GM12878 (cell line): ENCODE data around the gene CNNM2. TPM values are rescaled to one million over a fixed set of nuclear protein-coding genes. Genes with fewer than 3 reads are reported as not detected.
A peak's percentile ranks its signal among the peaks of the same experiment; 100 is the strongest.

Experiments
- ATAC-seq: fragments of 200-7000 bp; cut with Tn5 transposase; 3 replicates; pipeline ENCODE4 v1.9.1; 2020; ENCODE audit warnings: mild to moderate bottlenecking, moderate library complexity
- BruUV-seq: library from RNA; stranded (reverse); fragments of 400-500 nt; replicated peaks from 2 replicates; lab custom pipeline; 2021; lab: Mats Ljungman, UMichigan
- CTCF ChIA-PET: fragments of 300-600 bp; sonication (Branson Sonifier 250); formaldehyde crosslinking; extraction: SDS; loops from one replicate; lab custom pipeline; 2021; ENCODE audit warnings: inconsistent platforms; lab: Yijun Ruan, JAX
- POLR2A ChIA-PET: fragments of 350-600 bp; formaldehyde crosslinking; extraction: SDS; loops from one replicate; lab custom pipeline; 2021; ENCODE audit warnings: inconsistent platforms; lab: Charles Lee
- RAD21 ChIA-PET: fragments of 300-600 bp; sonication (Branson Sonifier 250); formaldehyde crosslinking; loops from one replicate; lab custom pipeline; 2023; ENCODE audit warnings: antibody characterized with exemption; ENCODE audit not compliant: unreplicated experiment; lab: Charles Lee
- SMC1A ChIA-PET: fragments of 300-600 bp; sonication (Branson Sonifier 250); formaldehyde crosslinking; loops from one replicate; lab custom pipeline; 2023; ENCODE audit not compliant: unreplicated experiment, uncharacterized antibody; lab: Charles Lee
- DNase-seq: peaks from one replicate; pipeline ENCODE4 v3.0.0-alpha.2; 2011; ENCODE audit warnings: low read depth, low spot score
- FAIRE-seq: peaks from 3 replicates; lab custom pipeline; 2011; peaks lifted over from hg19 to GRCh38; lab: Jason Lieb, UNC
- H2AFZ ChIP-seq: 2 replicates; pipeline ENCODE4 v1.6.0; 2011; ENCODE audit warnings: low read depth, low read length, control low read depth; ENCODE audit not compliant: control insufficient read depth
- H3K27ac ChIP-seq: 2 replicates; pipeline ENCODE4 v1.5.1; 2011; ENCODE audit warnings: control low read depth; ENCODE audit not compliant: control insufficient read depth, insufficient read depth
- H3K27me3 ChIP-seq, 2 experiments: replicated peaks in 1 of 2; 2 replicates each; pipeline versions ENCODE4 v1.6.0 to v1.6.1; 2011; ENCODE audit warnings: low read length in 1 of 2; ENCODE audit not compliant: control insufficient read depth in 2 of 2, insufficient read depth in 2 of 2
- H3K36me3 ChIP-seq, 2 experiments: 2 replicates each; pipeline ENCODE4 v1.5.1; 2011; ENCODE audit warnings: low read length in 1 of 2; ENCODE audit not compliant: control insufficient read depth in 2 of 2, insufficient read depth in 2 of 2
- H3K4me1 ChIP-seq: 2 replicates; pipeline ENCODE4 v1.6.1; 2011; ENCODE audit warnings: mild to moderate bottlenecking, low read length, moderate library complexity, mixed read lengths; ENCODE audit not compliant: control insufficient read depth, insufficient read depth
- H3K4me2 ChIP-seq: 2 replicates; pipeline ENCODE4 v1.6.0; 2011; ENCODE audit warnings: control low read depth; ENCODE audit not compliant: control insufficient read depth, insufficient read depth
- H3K4me3 ChIP-seq: fragments of 200-600 bp; sonication (generic); 2 replicates; pipeline ENCODE4 v1.5.1; 2016
- H3K79me2 ChIP-seq: 2 replicates; pipeline ENCODE4 v1.6.0; 2011; ENCODE audit warnings: low read length; ENCODE audit not compliant: control insufficient read depth, insufficient read depth
- H3K9ac ChIP-seq: 2 replicates; pipeline ENCODE4 v1.8.0; 2011; ENCODE audit warnings: low read length, control low read depth, mixed read lengths; ENCODE audit not compliant: control insufficient read depth, insufficient read depth
- H3K9me3 ChIP-seq: replicated peaks from 3 replicates; pipeline ENCODE4 v1.5.1; 2011; ENCODE audit warnings: mild to moderate bottlenecking, low read length; ENCODE audit not compliant: control insufficient read depth, insufficient read depth
- H4K20me1 ChIP-seq: 2 replicates; pipeline ENCODE4 v1.6.0; 2011; ENCODE audit not compliant: control insufficient read depth, insufficient read depth
- CREM ChIP-seq: IDR thresholded peaks from 2 replicates; pipeline ENCODE4 v1.6.1; 2014; ENCODE audit warnings: antibody characterized with exemption, low read depth
- ETV6 ChIP-seq, 2 experiments: fragments of 450-650 bp in 1 of 2; IDR thresholded peaks in 1 of 2; conservative IDR thresholded peaks in 1 of 2; 2 replicates each; pipeline ENCODE4 v1.6.1; 2014; ENCODE audit warnings: antibody characterized with exemption in 1 of 2, borderline replicate concordance in 1 of 2, low read depth in 1 of 2, mild to moderate bottlenecking in 1 of 2, moderate library complexity in 1 of 2
- FOXM1 ChIP-seq: IDR thresholded peaks from 2 replicates; pipeline ENCODE4 v1.6.1; 2012; ENCODE audit warnings: low read depth, mild to moderate bottlenecking, inconsistent platforms, low read length, moderate library complexity
- GABPA ChIP-seq: IDR thresholded peaks from 2 replicates; pipeline ENCODE4 v1.6.1; 2014; ENCODE audit warnings: antibody characterized with exemption, low read depth, mild to moderate bottlenecking, inconsistent platforms
- HDAC2 ChIP-seq: fragments of 200-600 bp; sonication (generic); IDR thresholded peaks from 2 replicates; pipeline ENCODE4 v1.6.1; 2017
- HDGF ChIP-seq: fragments of 450-650 bp; IDR thresholded peaks from 2 replicates; pipeline ENCODE4 v1.6.1; 2016; ENCODE audit warnings: antibody characterized with exemption
- IRF4 ChIP-seq: IDR thresholded peaks from 2 replicates; pipeline ENCODE4 v1.6.1; 2011; ENCODE audit warnings: low read depth, low read length
- LARP7 ChIP-seq: fragments of 450-650 bp; IDR thresholded peaks from 2 replicates; pipeline ENCODE4 v1.6.1; 2017; ENCODE audit warnings: mild to moderate bottlenecking
- MTA3 ChIP-seq: IDR thresholded peaks from 2 replicates; pipeline ENCODE4 v1.6.1; 2012; ENCODE audit warnings: low read length, inconsistent platforms, borderline replicate concordance
- MYC ChIP-seq: IDR thresholded peaks from 2 replicates; pipeline ENCODE4 v1.6.1; 2011; ENCODE audit warnings: mild to moderate bottlenecking, low read length, moderate library complexity, inconsistent platforms; ENCODE audit not compliant: insufficient read depth, insufficient replicate concordance, insufficient read length, severe bottlenecking
- PAX5 ChIP-seq: IDR thresholded peaks from 2 replicates; pipeline ENCODE4 v1.6.1; 2011; ENCODE audit warnings: low read depth, low read length, borderline replicate concordance
- POU2F2 ChIP-seq: IDR thresholded peaks from 3 replicates; pipeline ENCODE4 v1.6.1; 2011; ENCODE audit warnings: low read depth, mild to moderate bottlenecking, low read length, borderline replicate concordance
- SMARCA5 ChIP-seq: fragments of 450-650 bp; IDR thresholded peaks from 2 replicates; pipeline ENCODE4 v1.6.1; 2017; ENCODE audit warnings: mild to moderate bottlenecking
- SMC3 ChIP-seq: IDR thresholded peaks from 2 replicates; pipeline ENCODE4 v1.6.1; 2011; ENCODE audit warnings: low read length, improper control_type of control experiment, borderline replicate concordance
- STAT1 ChIP-seq: fragments of 450-650 bp; conservative IDR thresholded peaks from 2 replicates; pipeline ENCODE4 v1.6.1; 2014; ENCODE audit warnings: antibody characterized with exemption, mild to moderate bottlenecking
- TCF3 ChIP-seq: IDR thresholded peaks from 2 replicates; pipeline ENCODE4 v1.6.1; 2012; ENCODE audit warnings: low read depth, mild to moderate bottlenecking, low read length, borderline replicate concordance; ENCODE audit not compliant: insufficient read depth
- YY1 ChIP-seq: IDR thresholded peaks from 2 replicates; pipeline ENCODE4 v1.6.1; 2011; ENCODE audit warnings: low read depth, mild to moderate bottlenecking, low read length
- ZSCAN29 ChIP-seq: fragments of 450-650 bp; IDR thresholded peaks from 2 replicates; pipeline ENCODE4 v1.6.1; 2017; ENCODE audit warnings: mild to moderate bottlenecking, moderate library complexity
- WGBS: methylation state at CpG from one replicate; pipeline ENCODE4 v1.1.6; 2016; ENCODE audit warnings: low lambda C conversion rate; ENCODE audit not compliant: insufficient replicate concordance, insufficient coverage; ENCODE audit errors: missing lambda C conversion rate; 5-methylcytosine and 5-hydroxymethylcytosine counted together
- in situ Hi-C: fragments of 300-500 bp; cut with MboI; formaldehyde crosslinking; loops from 9 replicates; pipeline ENCODE4 v1.14.3; 2018; ENCODE audit warnings: mixed read lengths
- intact Hi-C: fragments of 100-400 bp; cut with micrococcal nuclease; formaldehyde crosslinking; loops from one replicate; pipeline ENCODE4 v1.14.2; 2022; ENCODE audit not compliant: unreplicated experiment
- polyA plus RNA-seq, 11 experiments: library from polyadenylated mRNA; depleted of rRNA in 4 of 11; unstranded in 6 of 11; stranded (reverse) in 5 of 11; fragments of >200 nt; fragmentation: Nextera tagmentation in 4 of 11; fragmentation: Illumina TruSeq in 1 of 11; extraction: Ambion mirVana in 4 of 11; extraction: Trizol in 1 of 11; gene quantifications; 1 replicate in 1 of 11; 2 replicates in 10 of 11; pipeline versions ENCODE4 v1.2.1 to v1.2.3, GENCODE V29; 2011 to 2016; ENCODE audit warnings: inconsistent platforms in 2 of 11, missing spikeins in 2 of 11, low read depth in 1 of 11
- total RNA-seq, 4 experiments: library from RNA; depleted of rRNA in 3 of 4; stranded (reverse); fragments of >200 nt in 3 of 4; fragmentation: Illumina TruSeq in 1 of 4; extraction: Trizol in 1 of 4; gene quantifications; 2 replicates each; pipeline versions ENCODE4 v1.2.1 to v1.2.3, GENCODE V29; 2013 to 2021
- TF ChIP-seq, protein P1 (sequence below), 3 experiments: IDR thresholded peaks in 2 of 3; conservative IDR thresholded peaks in 1 of 3; 2 replicates each; pipeline ENCODE4 v1.5.1; 2011; ENCODE audit warnings: low read depth in 3 of 3, low read length in 3 of 3, mild to moderate bottlenecking in 3 of 3, control low read depth in 2 of 3, moderate library complexity in 2 of 3, inconsistent platforms in 1 of 3, mixed read lengths in 1 of 3; ENCODE audit not compliant: control insufficient read depth in 2 of 3, insufficient read depth in 1 of 3; ENCODE audit errors: extremely low read depth in 1 of 3

CNNM2 gene
- total and polyA plus RNA-seq, 10 of the 15 experiments (the other 5 are each of a cell fraction or from before 2014, with no cell fraction given), result 0.18 to 7.3 (median 2.5) TPM

DNA sequence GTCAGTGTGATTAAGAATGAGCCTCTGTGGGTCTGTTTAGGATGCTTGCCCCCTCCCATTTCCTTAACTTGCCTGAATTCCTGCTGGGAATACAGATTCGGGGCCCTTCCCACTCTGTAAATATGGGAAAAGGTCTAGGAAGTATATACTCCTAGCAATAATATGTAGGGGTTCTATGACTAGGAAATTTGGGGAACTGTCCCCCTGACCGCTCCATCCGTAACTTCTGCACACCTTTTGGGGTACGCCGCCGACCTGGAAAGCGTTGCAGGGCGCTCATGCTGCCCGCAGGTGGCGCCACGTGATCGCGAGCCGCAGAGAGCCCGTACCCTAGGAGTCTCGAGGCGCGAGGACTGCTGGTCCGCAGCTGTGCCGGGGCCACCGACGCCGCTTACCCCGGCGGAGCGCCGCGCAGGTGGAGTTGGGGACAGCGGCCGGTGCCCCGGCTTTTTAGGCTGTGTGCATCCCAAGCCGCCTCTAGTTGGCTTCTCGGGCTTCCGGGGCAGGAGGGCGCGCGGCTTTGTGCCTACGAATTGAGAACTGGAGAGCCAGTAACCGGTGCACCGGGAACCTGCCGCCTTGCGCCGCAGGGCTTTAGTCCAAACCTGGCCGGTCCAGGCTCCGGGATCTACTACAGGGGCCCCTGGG, 656 bp upstream of the CNNM2 start:
- RAD21 ChIA-PET, result interaction anchor here (0.6 to 5.7 kb wide), 43 partner anchors 12 to 573 kb away, joined by 3 to 63 read pairs (median 4); partner anchors contain the start of gene NT5C2
- CTCF ChIA-PET, result interaction anchor here (0.6 to 6.2 kb wide), 41 partner anchors 9 to 629 kb away, joined by 3 to 174 read pairs (median 4); partner anchors contain the start of genes NT5C2 and RPEL1
- H2AFZ ChIP-seq, result peak overlapping the region; percentile 95
- H3K36me3 ChIP-seq, result no peaks in the 10 kb centered on the region
- H3K4me2 ChIP-seq, result peak overlapping the region; percentile 96
- peak overlapping the region; percentile 53 for H3K27ac ChIP-seq
- no TSS peak for BruUV-seq
- no peaks in the 10 kb centered on the region for H4K20me1 ChIP-seq
- no peak for FAIRE-seq
- peaks cover 16% of the 10 kb centered on the region for H3K4me1 ChIP-seq
- in situ Hi-C loops (loop anchor here (5.0 kb wide), 2 partner anchors 150 to 325 kb away; no protein-coding TSS in a partner anchor), intact Hi-C loops (loop anchor here (1.0 to 5.0 kb wide), 5 partner anchors 135 to 567 kb away; no protein-coding TSS in a partner anchor)
- no peaks in the 10 kb centered on the region for H3K9me3 ChIP-seq
- H3K4me3 ChIP-seq, result peak overlapping the region; percentile 69; the same call in 1 of the 2 replicates
- SMC1A ChIA-PET, result interaction anchor here (0.5 to 15.0 kb wide), 25 partner anchors 9 to 573 kb away, joined by 3 to 164 read pairs (median 3); partner anchors contain the start of gene RPEL1
- H3K9ac ChIP-seq, result peak overlapping the region; percentile 61
- POLR2A ChIA-PET, result interaction anchor here (0.7 to 2.4 kb wide), 9 partner anchors 129 to 327 kb away, joined by 3 to 8 read pairs (median 3); partner anchors contain the start of genes ARL3 and SFXN2
- ATAC-seq, result peak; percentile 71
- DNase-seq, result no peak
- under 1% methylated on average over 45 of the region's 45 CpGs for WGBS
- H3K79me2 ChIP-seq, result peaks cover 4% of the 10 kb centered on the region
- H3K27me3 ChIP-seq, result no peaks in the 10 kb centered on the region; a peak in 1 of 4 replicates
- no peak for TF ChIP-seq MTA3
- peak; percentile 82 for TF ChIP-seq YY1
- TF ChIP-seq CREM, result peak; percentile 37; the same call in 1 of the 2 replicates
- 0 out of 2 replicates have a peak, but pooled peaks have one; percentile 10 for TF ChIP-seq IRF4
- peak; percentile 86 for TF ChIP-seq LARP7
- TF ChIP-seq STAT1, result 0 out of 2 replicates have a peak, but pooled peaks have one; percentile 73
- TF ChIP-seq HDAC2, result no peak
- TF ChIP-seq ETV6 (conservative IDR thresholded peaks at IDR 0.05 in 1 of 2, IDR thresholded peaks at IDR 0.05 in 1 of 2; ENCODE audit: borderline replicate concordance in 1 of 2, low read depth in 1 of 2), result no peak
- TF ChIP-seq HDGF, result no peak
- TF ChIP-seq, protein P1, sequence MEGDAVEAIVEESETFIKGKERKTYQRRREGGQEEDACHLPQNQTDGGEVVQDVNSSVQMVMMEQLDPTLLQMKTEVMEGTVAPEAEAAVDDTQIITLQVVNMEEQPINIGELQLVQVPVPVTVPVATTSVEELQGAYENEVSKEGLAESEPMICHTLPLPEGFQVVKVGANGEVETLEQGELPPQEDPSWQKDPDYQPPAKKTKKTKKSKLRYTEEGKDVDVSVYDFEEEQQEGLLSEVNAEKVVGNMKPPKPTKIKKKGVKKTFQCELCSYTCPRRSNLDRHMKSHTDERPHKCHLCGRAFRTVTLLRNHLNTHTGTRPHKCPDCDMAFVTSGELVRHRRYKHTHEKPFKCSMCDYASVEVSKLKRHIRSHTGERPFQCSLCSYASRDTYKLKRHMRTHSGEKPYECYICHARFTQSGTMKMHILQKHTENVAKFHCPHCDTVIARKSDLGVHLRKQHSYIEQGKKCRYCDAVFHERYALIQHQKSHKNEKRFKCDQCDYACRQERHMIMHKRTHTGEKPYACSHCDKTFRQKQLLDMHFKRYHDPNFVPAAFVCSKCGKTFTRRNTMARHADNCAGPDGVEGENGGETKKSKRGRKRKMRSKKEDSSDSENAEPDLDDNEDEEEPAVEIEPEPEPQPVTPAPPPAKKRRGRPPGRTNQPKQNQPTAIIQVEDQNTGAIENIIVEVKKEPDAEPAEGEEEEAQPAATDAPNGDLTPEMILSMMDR (IDR thresholded peaks at IDR 0.05 in 2 of 3, conservative IDR thresholded peaks at IDR 0.05 in 1 of 3; ENCODE audit: control insufficient read depth in 2 of 3, extremely low read depth in 1 of 3, insufficient read depth in 1 of 3, low read depth in 3 of 3, low read length in 3 of 3), result peak; percentile 97 to 99 (median 98); a peak in 5 of 6 replicates
- 0 out of 2 replicates have a peak, but pooled peaks have one; percentile 47 for TF ChIP-seq TCF3
- TF ChIP-seq FOXM1, result 0 out of 2 replicates have a peak, but pooled peaks have one; percentile 42
- TF ChIP-seq POU2F2, result peak; percentile 42; the same call in 1 of the 3 replicates
- TF ChIP-seq SMARCA5, result peak; percentile 89
- peak; percentile 99 for TF ChIP-seq SMC3
- 0 out of 2 replicates have a peak, but pooled peaks have one; percentile 35 for TF ChIP-seq ZSCAN29
- TF ChIP-seq MYC, result no peak
- TF ChIP-seq GABPA, result no peak
- no peak for TF ChIP-seq PAX5
